Memory B cell (primary cell): ENCODE measurements around the gene MAPK8IP3.

Source experiments
- ATAC-seq: fragments of 150-1000 bp; cut with Tn5 transposase; 2 replicates; pipeline ENCODE4 v1.10.0; 2021; ENCODE audit warnings: low read depth, mild to moderate bottlenecking, moderate library complexity
- DNase-seq, 2 donors: peaks; one replicate each; pipeline ENCODE4 v3.0.0; 2022; ENCODE audit warnings: low spot score in 2 of 2
- H3K27ac Mint-ChIP-seq: one replicate; pipeline ENCODE4 v1.8.0; 2022; ENCODE audit warnings: mild to moderate bottlenecking, moderate library complexity, mixed read lengths
- H3K27me3 Mint-ChIP-seq: one replicate; pipeline ENCODE4 v1.8.0; 2022; ENCODE audit warnings: mixed read lengths
- H3K36me3 Mint-ChIP-seq: one replicate; pipeline ENCODE4 v1.8.0; 2022; ENCODE audit warnings: mild to moderate bottlenecking, mixed read lengths
- H3K4me1 Mint-ChIP-seq: one replicate; pipeline ENCODE4 v1.8.0; 2022; ENCODE audit warnings: mixed read lengths
- H3K4me3 Mint-ChIP-seq: one replicate; pipeline ENCODE4 v1.8.0; 2022; ENCODE audit warnings: mild to moderate bottlenecking, moderate library complexity, mixed read lengths
- H3K9me3 Mint-ChIP-seq: one replicate; pipeline ENCODE4 v1.8.0; 2022; ENCODE audit warnings: mixed read lengths

The MAPK8IP3 gene, protein sequence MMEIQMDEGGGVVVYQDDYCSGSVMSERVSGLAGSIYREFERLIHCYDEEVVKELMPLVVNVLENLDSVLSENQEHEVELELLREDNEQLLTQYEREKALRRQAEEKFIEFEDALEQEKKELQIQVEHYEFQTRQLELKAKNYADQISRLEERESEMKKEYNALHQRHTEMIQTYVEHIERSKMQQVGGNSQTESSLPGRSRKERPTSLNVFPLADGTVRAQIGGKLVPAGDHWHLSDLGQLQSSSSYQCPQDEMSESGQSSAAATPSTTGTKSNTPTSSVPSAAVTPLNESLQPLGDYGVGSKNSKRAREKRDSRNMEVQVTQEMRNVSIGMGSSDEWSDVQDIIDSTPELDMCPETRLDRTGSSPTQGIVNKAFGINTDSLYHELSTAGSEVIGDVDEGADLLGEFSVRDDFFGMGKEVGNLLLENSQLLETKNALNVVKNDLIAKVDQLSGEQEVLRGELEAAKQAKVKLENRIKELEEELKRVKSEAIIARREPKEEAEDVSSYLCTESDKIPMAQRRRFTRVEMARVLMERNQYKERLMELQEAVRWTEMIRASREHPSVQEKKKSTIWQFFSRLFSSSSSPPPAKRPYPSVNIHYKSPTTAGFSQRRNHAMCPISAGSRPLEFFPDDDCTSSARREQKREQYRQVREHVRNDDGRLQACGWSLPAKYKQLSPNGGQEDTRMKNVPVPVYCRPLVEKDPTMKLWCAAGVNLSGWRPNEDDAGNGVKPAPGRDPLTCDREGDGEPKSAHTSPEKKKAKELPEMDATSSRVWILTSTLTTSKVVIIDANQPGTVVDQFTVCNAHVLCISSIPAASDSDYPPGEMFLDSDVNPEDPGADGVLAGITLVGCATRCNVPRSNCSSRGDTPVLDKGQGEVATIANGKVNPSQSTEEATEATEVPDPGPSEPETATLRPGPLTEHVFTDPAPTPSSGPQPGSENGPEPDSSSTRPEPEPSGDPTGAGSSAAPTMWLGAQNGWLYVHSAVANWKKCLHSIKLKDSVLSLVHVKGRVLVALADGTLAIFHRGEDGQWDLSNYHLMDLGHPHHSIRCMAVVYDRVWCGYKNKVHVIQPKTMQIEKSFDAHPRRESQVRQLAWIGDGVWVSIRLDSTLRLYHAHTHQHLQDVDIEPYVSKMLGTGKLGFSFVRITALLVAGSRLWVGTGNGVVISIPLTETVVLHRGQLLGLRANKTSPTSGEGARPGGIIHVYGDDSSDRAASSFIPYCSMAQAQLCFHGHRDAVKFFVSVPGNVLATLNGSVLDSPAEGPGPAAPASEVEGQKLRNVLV (N-terminal part only)

DNA sequence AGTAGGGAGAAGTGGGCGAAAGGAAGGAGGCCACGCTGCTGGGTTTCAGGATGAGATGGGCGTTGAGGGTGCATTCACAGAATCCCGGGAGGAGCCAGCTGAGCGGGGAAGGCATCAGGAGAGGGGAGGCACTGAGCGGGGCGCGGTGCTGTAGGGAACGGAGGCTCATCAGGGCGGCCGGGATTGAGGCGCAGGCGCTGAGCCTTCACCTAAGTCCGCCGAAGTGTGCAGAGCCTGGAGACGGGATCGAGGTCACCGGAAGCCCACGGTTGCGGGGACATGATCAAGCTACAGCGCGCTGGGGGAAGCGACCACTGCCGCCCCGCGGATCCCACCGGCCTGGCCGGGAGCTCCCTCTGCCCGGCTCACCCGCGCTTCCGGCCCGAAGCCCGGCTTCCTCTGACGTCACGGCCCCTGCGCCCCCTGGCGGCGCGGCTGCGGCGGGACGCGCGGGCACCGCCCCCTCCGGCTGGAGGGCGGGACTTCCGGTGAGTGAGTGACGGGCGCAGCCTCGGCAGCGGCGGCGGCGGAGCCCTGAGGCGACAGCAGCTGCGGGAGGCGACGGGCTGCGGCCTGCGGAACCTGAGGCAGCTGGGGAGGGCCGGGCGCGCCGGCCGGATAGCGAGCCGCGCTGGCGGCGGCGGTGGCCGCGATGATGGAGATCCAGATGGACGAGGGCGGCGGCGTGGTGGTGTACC, at the start of gene MAPK8IP3:
Gene MAPK8IP3, plus strand, starts transcription at position 508 of the 698 bp plus-strand sequence. Its CDS starts 145 bp downstream, at position 653.
- H3K9me3 Mint-ChIP-seq: no peaks in the 10 kb centered on the region
- ATAC-seq (peak; percentile 83), DNase-seq (peak; percentile 100)
- peak within 1 kb of the TSS; percentile 94 for H3K27ac Mint-ChIP-seq
- H3K27me3 Mint-ChIP-seq: no peaks in the 10 kb centered on the region
- peak within 1 kb of the TSS; percentile 94 for H3K4me3 Mint-ChIP-seq
- peaks cover 5% of the 10 kb centered on the region for H3K36me3 Mint-ChIP-seq
- H3K4me1 Mint-ChIP-seq: peaks cover 6% of the 10 kb centered on the region

DNA sequence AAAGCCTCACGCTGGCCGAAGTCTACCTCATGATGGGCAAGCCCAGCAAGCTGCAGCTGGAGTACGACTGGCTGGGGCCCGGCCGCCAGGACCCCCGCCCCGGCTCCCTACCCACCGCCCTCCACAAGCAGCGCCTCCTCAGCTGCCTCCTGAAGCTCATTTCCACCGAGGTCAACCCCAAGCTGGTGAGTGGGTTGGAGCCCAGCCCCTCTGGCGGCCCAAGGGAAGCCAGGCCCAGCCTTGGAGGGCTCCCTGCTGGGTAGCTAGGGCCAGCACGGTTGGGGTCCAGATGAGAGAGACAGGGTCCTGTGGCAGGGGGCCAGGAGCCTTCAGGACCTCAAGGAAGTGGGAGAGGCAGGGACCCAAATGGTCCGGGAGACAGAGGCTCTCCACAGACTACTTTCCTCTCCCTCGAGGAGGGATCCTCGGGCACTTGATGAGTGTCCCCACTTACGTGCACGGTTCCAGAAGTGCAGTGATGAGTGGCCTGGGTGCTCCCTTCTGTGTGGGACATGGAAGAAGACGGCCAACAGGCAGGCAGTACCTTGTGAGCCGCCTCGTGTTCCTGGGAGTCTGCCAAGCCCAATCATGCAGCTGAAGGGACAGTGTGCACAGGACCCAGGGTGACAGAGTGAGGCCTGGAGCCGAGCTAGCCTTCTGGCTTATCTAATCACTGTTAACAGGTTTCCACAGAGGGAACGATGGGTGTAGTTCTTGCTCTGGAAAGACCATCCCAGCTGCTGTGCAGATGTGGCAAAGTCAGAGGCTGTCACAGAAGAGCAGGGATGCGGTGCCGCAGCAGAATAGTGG, 49.0 kb upstream of the MAPK8IP3 start:
- Mint-ChIP-seq H3K4me1 (no peaks in the 10 kb centered on the region), H3K27ac (no peak overlapping the region), H3K4me3 (no peak overlapping the region), H3K27me3 (no peaks in the 10 kb centered on the region), H3K36me3 (peaks cover 20% of the 10 kb centered on the region), H3K9me3 (no peaks in the 10 kb centered on the region)
- DNase-seq (no peak), ATAC-seq (no peak)

GRCh38 chr16:1657841-1658240, 48.2 kb upstream of the MAPK8IP3 start:
- no peaks in the 10 kb centered on the region for H3K9me3 Mint-ChIP-seq
- H3K27ac Mint-ChIP-seq: no peak overlapping the region
- no peaks in the 10 kb centered on the region for H3K4me1 Mint-ChIP-seq
- no peaks in the 10 kb centered on the region for H3K27me3 Mint-ChIP-seq
- DNase-seq (no peak), ATAC-seq (no peak)
- H3K36me3 Mint-ChIP-seq: peaks cover 20% of the 10 kb centered on the region
- no peak overlapping the region for H3K4me3 Mint-ChIP-seq

- no peaks in the 10 kb centered on the region for H3K9me3 Mint-ChIP-seq
- H3K4me1 Mint-ChIP-seq: no peaks in the 10 kb centered on the region
- DNase-seq (no peak), ATAC-seq (no peak)
- no peak overlapping the region for H3K4me3 Mint-ChIP-seq
- H3K36me3 Mint-ChIP-seq: peaks cover 20% of the 10 kb centered on the region
- no peaks in the 10 kb centered on the region for H3K27me3 Mint-ChIP-seq
- H3K27ac Mint-ChIP-seq: no peak overlapping the region
These were observed 47.0 kb upstream of the MAPK8IP3 start for GRCh38 chr16:1659031-1659430.

DNA sequence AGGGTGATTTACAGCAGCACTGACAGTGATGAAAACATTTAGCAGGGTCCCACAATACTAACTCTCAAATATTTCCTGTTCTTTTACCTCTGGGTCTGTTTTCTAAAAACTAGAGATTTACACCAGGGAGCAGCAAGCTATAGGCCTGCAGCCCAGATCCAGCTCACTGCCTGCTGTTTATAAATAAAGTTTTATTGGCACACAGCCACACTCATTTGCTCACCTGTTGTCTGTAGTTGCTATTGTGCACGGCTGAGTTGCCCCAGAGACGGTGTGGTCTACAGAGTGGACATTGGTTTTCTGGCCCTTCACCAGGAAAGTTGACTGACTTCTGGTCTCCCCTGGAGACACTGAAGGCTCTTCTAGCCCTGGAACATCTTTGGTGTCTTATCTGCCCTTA, 44.2 kb upstream of the MAPK8IP3 start:
- peaks cover 12% of the 10 kb centered on the region for H3K36me3 Mint-ChIP-seq
- H3K4me3 Mint-ChIP-seq: no peak overlapping the region
- H3K9me3 Mint-ChIP-seq: no peaks in the 10 kb centered on the region
- no peak for ATAC-seq
- no peaks in the 10 kb centered on the region for H3K27me3 Mint-ChIP-seq
- no peak for DNase-seq
- no peak overlapping the region for H3K27ac Mint-ChIP-seq
- no peaks in the 10 kb centered on the region for H3K4me1 Mint-ChIP-seq

DNA sequence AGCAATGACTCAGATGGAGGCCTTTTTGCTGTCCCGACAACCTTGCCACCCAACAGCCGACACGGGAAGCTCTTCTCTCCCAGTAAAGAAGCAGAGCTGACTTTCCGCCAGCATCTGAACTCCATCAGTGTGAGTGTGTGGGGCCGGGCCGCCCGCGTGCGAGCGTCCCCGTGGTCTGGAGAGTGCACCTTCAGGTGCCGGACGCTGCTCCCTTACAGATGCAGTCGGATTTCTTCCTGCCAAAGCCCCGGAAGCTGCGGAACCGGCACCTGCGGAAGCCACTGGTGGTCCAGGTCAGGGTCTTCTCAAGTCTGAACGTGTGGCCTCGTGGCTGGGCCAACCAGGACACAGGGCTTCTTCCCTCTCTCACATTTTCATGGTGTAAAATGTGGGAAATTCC, 43.5 kb upstream of the MAPK8IP3 start:
- Mint-ChIP-seq H3K27me3 (no peaks in the 10 kb centered on the region), H3K36me3 (peaks cover 14% of the 10 kb centered on the region), H3K27ac (no peak overlapping the region), H3K9me3 (no peaks in the 10 kb centered on the region), H3K4me3 (no peak overlapping the region), H3K4me1 (no peaks in the 10 kb centered on the region)
- DNase-seq: no peak
- ATAC-seq: no peak

DNA sequence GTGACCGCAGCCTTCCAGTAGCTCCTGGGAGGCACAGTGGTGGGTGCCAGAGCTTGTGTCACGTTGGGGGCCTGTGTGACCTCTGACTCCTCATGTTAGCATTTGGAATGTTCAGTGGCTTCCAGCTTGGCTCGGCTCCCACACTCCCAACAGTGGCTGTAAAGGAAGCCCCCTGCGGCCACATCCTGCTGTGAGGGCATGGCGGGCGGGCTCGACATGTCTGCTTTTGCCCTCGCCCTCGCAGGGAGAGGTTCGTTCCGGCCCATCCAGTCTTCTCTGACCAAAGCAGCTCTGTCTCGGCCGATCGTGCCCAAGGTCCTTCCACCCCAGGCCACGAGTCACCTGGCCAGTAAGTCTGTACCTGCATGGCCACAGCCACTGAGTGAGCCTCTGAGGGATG, 40.2 kb upstream of the MAPK8IP3 start:
- Mint-ChIP-seq H3K4me1 (no peaks in the 10 kb centered on the region), H3K4me3 (no peak overlapping the region), H3K27me3 (no peaks in the 10 kb centered on the region), H3K27ac (no peak overlapping the region), H3K9me3 (no peaks in the 10 kb centered on the region), H3K36me3 (peaks cover 22% of the 10 kb centered on the region)
- no peak for DNase-seq
- no peak for ATAC-seq

DNA sequence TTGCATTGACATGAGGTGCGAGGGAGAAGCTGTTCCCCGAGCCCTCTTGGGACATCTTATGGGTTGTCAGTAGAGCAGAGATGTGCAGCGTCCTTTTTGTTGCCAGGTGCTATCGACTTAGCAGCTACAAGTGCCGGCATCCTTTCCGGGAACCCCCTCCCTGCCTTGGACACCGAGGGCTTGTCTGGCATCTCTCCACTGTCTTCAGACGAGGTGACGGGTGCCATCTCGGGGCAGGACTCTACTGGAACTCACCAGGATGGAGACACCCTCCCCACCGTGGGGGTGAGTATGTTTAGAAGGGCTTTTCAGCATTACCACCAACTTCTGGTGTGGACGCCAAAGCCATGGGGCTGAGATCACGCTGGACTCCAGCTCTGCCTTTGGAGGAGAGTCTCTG, 39.7 kb upstream of the MAPK8IP3 start:
- DNase-seq (no peak), ATAC-seq (no peak)
- Mint-ChIP-seq H3K36me3 (peaks cover 26% of the 10 kb centered on the region), H3K27me3 (no peaks in the 10 kb centered on the region), H3K9me3 (no peaks in the 10 kb centered on the region), H3K27ac (no peak overlapping the region), H3K4me3 (no peak overlapping the region), H3K4me1 (no peaks in the 10 kb centered on the region)

DNA sequence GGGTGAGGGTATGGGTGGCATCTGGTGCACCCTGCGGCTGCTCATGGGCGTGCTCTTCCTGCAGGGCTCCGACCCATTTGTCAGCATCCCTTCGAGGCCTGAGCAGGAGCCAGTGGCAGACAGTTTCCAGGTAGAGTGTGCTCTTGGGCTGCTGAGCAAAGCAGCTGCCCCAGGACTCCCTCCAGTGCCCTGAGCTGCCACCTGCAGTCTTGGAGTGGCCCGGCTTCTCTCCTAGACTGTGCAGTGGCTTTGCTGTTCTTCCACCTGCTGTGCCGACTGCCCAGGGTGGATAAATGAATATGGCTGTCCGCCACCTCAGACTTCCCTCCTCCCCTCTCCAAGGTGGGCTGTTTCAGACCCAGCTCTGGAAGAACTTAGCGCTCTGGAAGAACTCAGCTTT, 38.7 kb upstream of the MAPK8IP3 start:
- ATAC-seq: no peak
- H3K27ac Mint-ChIP-seq: no peak overlapping the region
- H3K9me3 Mint-ChIP-seq: no peaks in the 10 kb centered on the region
- peaks cover 35% of the 10 kb centered on the region for H3K36me3 Mint-ChIP-seq
- no peaks in the 10 kb centered on the region for H3K27me3 Mint-ChIP-seq
- DNase-seq: no peak
- H3K4me3 Mint-ChIP-seq: no peak overlapping the region
- no peaks in the 10 kb centered on the region for H3K4me1 Mint-ChIP-seq

GRCh38 chr16:1667916-1668315, 38.1 kb upstream of the MAPK8IP3 start:
- H3K27ac Mint-ChIP-seq: no peak overlapping the region
- no peak for DNase-seq

DNA sequence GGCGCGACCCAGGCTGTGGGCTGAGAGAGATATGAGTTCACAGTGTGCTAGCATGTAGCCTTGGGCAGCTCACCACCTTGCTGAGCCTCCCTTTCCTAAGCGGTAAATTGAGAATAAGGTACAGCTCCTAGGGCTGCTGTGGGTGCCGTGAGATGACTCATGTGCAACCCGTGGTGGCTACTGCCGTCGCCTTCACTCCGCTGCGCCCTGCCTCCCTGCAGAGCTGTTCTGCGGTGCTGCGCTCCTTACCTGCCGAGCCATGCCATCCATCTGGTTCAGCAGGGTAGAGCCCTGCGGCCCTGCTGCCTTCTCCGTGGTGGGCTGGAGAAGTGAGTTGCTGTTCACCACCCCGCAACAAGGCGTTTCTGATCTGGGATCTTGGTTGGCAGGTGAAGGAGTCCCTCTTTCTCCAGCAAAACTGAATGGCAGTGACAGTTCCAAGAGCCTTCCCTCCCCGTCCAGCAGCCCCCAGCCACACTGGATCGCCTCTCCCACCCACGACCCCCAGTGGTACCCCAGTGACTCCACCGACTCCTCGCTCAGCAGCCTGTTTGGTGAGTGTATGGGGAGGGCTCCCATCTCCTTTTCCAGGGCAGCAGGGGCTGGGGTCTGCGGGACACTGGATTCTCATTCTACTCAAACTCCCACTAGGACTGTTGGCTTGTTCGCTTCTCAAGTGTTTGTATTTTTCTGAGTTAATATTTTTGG, 37.2 kb upstream of the MAPK8IP3 start:
- DNase-seq: no peak
- H3K27me3 Mint-ChIP-seq: no peaks in the 10 kb centered on the region
- ATAC-seq: no peak
- H3K36me3 Mint-ChIP-seq: peaks cover 46% of the 10 kb centered on the region
- H3K4me3 Mint-ChIP-seq: no peak overlapping the region
- no peak overlapping the region for H3K27ac Mint-ChIP-seq
- no peaks in the 10 kb centered on the region for H3K4me1 Mint-ChIP-seq
- no peaks in the 10 kb centered on the region for H3K9me3 Mint-ChIP-seq

More at GRCh38 chr16:1667916-1668315, 38.1 kb upstream of the MAPK8IP3 start:
- Mint-ChIP-seq H3K27me3 (no peaks in the 10 kb centered on the region), H3K36me3 (peaks cover 40% of the 10 kb centered on the region), H3K4me3 (no peak overlapping the region), H3K4me1 (no peaks in the 10 kb centered on the region), H3K9me3 (no peaks in the 10 kb centered on the region)
- ATAC-seq: no peak

DNA sequence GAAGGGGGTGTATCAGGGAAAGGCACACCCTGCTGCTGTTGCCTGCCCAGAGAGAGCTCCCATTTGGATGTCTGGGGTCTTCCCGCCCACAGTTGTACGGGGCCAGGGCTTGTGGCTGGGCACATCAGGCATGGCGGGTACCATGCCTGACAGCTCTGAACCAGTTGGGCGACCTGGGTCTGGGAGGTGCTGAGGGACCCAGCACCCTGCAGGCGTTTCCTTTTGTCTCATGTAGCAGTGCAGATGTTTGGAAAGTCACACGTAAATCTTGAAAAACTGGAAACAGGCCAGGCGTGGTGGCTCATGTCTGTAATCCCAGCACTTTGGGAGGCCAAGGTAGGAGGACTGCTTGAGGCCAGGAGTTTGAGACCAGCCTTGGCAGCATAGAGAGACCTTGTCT, 36.3 kb upstream of the MAPK8IP3 start:
- Mint-ChIP-seq H3K27me3 (no peaks in the 10 kb centered on the region), H3K4me3 (no peak overlapping the region), H3K36me3 (peaks cover 44% of the 10 kb centered on the region), H3K4me1 (no peaks in the 10 kb centered on the region), H3K9me3 (no peaks in the 10 kb centered on the region), H3K27ac (no peak overlapping the region)
- ATAC-seq (no peak), DNase-seq (no peak)
